GM21390 (cell line): ENCODE data around the gene FRS2.
"Not testable (repeated sequence)": the region's sequence is repeated elsewhere in the genome, so short reads cannot be mapped to it uniquely, and the experiment has no call there.

ENCODE experiments used
- ATAC-seq: cut with Tn5 transposase; IDR thresholded peaks from one replicate; pipeline ENCODE4 v1.9.1; 2021; ENCODE audit not compliant: unreplicated experiment

The FRS2 gene

DNA sequence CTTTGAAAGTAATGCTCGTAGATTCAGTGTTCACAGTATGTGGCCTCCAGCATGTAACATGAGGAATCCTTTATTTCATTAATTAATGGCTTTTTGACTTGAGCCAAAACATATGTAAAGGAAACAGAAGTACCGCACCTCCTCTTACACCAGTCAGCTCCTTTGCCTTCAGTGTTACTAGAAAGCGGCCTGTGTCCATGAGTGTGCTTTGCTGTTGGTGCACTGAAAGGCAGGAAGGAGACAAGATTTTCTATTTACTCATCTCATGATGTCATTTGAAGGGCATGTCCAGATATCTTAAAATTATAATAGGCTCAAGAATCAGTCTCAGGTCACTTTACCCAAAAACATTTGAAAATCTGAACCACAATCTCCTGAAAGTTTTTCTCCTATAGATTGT lies 105.2 kb downstream of the FRS2 start:
- ATAC-seq = no peak

DNA sequence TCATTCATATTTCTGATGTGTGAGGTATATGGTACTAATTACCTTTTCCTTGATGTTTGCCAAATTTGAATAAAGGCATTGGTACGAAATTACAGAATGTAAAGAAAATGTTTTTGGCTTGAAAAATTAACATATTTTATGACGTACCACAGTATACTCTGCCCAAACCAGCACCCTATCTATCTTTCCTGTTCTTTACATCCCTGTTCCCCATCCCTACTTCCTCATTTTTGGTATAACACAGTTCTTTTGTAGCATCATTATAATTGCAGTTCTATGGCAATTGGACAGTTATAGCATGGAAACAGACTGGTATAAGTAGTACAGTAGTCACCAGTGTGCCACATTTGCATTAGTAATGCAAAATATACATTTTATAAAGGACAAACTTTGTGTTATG lies 108.1 kb downstream of the FRS2 start:
- ATAC-seq = no peak

DNA sequence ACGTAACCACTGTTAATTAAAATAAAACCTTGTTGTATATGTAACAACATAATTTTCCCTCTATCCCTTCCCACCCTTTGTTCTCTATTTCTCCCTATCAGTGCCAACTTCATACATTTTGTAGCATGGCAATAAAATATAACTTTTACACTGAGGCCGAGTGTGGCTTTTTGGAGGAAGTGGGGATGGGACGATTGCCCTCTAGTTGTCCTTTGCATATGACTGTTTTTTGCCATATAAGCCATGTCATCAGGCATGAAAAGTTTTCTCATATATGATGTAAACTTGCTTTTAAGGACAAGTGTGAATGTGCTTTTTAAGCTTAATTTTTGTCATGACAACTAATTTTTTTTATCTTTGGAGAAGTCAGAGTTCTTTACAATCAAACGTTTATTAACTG lies 108.8 kb downstream of the FRS2 start:
- ATAC-seq = no peak

DNA sequence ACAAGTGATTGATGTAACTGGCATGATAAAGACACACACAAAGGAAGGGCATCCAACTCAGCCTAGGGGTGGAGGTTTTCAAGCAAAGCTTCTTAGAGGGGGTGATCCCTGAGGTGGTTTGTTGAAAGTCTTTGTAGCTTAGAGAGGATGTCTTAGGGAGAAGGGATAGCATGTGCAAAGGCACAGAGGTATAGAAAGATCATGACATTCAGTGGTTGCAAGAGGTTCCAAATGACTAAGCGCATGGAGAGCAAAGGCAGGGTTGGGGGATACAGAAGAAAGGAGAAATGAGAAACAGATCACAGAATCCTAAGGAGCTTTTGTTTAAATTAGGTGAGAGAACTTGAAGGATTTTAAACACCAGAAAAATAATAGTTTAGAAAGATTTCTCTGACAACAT lies 109.9 kb downstream of the FRS2 start:
- ATAC-seq = no peak

DNA sequence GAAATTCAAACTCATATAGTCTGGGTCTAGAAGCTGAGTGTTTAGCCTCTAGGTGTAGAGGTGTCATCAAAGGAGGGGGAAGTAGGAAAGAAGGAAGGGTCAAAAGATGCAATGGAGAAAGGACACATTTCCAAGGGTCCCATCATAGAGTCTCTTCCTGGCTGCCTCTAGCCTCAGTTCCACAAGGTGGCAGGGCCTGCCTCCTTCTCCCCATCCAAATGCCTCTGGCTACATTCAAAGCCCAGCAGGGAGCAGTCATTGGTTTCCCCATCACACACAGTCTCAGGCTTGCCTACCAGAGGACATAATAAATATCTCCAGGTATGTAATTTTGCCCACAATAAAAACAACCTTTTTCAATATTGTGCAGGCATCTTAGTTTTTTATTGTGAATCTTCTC lies 113.0 kb downstream of the FRS2 start:
- ATAC-seq = no peak

DNA sequence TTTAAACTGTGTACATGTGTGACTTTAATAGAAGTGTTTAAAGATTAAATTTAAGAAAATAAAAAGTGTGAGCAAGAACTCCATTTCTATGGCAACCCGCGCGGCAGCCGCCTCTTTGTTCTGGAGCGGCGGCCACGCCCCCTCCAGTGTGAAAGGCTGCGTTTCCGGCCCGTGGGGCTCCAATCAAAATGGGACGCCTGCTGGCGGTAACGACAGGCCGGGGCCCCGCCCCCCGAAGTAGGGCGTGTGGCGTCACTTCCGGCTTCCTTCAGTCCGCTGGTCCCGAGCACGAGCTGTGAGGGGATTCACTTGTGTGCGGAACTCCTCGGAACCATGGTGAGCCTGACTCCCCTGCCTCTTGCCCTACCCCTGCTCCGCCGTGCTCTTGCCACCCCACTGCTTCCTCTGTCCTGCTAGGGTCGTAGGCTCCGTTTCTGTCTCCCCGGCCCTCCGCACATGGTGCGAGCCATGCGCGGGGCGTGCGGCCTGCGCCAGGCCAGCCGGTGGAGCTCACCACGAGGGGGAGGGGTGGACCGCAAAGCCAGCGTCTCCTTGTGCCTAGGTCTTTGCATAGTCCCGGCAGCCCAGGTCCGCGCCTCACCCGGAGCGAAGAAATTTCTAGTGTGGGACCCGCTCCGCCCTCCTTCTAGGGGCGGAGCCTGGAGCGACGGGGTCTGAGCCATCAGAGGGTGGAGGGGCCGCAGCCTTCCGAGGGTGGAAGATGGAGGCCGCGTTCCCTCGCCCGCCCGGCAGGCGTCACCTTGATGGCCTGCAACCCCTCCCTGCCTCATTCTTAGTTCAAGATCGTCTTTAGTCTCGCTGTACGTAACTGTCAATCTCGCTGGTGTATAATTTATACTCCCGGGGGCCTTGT lies 115.2 kb downstream of the FRS2 start, which contains the start of gene CCT2:
Gene CCT2, plus strand, starts transcription at position 271 of the 874 bp plus-strand sequence. Its CDS starts 63 bp downstream, at position 334.
- peak; percentile 97 for ATAC-seq

DNA sequence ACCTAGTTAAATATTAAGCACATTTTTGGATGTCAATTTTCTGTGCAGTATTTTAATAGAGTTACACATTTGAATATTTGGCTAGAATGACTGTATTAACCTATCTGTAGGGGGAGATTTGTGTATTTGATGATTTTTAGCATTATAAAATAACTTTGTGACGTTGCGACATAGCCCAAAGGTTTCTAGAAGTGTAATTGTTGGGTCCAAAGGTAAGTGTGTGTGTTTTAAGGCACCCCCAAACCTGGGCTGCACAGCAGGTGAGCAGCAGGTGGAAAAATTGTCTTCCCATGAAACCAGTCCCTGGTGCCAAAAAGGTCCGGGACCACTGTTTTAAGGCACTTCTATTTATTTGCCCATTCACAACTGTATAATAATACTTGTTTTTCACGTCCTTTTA lies 118.3 kb downstream of the FRS2 start:
- ATAC-seq = no peak

DNA sequence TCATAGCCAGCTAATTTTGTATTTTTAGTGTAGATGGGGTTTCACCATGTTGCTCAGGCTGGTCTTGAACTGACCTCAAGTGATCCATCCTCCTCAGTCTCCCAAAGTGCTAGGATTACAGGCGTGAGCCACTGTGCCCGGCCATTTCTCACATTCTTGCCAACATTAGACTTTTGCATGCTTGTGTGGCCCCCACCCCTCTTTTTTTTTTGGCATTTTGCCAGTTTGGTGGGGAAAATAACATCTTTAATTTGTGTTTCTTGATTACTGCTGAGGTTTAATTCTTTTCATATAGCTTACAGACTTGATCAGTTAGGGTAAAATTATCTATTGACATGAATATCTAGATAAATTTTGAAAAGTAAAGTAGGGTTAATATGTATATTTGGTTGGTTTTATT lies 118.9 kb downstream of the FRS2 start:
- ATAC-seq = no peak

DNA sequence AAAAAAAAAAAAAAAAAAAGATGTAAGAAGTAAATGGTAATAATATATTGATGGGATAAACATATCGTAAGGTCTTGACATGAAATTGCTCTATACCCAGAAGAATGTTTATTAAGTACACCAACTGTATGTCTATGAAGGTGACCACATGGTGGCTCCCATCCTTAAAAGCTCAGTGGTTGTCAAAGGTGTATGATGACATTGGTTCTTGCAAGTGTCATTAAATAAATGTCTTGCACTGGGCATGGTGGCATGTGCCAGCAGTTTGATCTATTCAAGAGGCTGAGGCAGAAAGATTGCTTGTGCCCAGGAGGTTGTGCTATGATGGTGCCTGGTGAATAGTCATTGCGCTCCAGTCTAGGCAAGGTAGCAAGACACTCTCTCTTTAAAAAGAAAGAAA lies 125.5 kb downstream of the FRS2 start:
- no peak for ATAC-seq

DNA sequence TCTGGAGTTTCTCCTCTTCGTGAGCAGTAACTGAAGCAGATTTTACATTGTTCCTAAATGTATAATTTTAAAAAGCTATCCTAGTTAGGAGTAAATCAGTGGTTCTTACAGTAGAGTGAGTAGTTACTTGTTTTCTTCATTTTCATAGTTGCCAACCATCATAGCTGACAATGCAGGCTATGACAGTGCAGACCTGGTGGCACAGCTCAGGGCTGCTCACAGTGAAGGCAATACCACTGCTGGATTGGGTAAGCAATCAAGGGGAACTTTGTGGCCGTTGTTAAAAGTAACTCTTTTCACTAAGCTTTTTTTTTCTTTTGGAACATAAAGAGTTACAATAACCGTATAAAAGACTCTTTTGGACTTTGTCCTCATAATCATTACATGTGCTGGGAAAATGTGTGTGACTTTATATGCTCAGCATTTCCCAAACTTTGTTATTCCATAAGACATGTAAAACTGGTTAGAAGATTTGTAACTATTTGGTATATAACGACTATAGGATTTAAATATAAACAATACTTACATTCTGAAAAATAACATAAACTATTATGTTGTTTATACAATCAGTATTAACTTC lies 128.1 kb downstream of the FRS2 start:
- no peak for ATAC-seq

DNA sequence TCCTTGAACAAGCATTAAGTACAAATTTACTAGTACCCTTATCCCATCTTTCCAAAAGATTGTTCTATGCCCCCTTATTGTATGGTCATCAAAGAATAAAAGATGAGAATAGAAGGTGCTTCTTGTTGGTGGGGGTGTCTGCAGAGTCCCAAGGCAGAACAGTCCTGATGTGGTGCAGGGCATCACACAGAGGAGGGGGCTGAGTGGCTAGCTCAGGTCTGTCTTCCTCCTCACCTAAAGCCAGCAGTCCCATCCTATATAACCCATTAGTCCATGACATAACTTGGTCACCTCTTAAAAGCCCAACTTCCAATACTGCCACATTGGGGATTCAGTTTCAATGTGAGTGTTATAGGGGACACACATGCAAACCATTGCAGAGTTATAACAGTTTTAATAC lies 130.6 kb downstream of the FRS2 start:
- ATAC-seq = no peak

DNA sequence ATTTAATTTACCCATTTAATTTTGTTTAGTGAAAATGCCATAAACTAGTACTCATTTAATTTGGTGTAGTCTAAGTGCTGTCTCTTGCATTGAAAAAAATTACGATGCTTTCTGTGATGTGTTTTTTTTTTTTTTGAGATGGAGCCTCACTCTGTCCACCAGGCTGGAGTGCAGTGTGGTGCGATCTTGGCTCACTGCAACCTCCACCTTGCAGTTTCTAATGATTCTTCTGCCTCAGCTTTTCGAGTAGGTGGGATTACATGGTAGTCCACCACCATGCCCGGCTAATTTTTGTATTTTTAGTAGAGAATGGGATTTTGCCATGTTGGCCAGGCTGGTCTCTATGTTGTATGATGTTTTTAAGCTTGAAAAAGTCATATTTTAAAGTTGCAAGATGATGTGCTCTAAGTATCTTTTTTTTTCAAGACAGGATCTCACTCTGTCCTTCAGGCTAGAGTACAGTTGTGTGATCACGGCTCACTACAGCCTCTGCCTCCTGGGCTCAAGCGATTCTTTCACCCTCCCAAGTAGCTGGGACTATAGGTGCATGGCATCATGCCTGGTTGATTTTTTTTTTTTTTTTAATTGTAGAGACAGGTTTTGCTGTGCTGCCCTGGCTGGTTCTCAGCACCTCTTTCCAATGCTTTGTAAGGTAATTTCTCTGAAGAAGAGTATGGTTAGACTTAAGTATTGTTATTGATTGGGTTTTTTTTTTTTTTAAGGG lies 131.9 kb downstream of the FRS2 start:
- no peak for ATAC-seq

DNA sequence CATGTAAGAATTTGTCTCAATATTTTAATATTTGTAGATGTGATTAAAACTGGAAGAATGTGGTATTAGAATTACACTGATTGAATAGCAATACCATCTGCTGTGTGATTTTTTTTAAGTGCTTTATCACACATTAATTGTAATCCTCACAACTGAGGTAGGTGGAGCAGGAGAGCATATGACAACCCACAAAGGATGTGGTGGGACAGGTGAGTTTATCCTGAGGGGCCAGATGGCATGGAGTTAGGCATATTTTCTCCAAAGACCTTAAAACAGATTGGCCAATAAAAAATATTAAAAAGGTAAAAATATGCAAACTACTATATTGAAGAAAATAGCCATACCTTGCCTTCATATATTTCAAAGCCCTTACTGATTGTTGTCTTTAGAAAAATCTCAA lies 132.8 kb downstream of the FRS2 start:
- ATAC-seq = no peak

DNA sequence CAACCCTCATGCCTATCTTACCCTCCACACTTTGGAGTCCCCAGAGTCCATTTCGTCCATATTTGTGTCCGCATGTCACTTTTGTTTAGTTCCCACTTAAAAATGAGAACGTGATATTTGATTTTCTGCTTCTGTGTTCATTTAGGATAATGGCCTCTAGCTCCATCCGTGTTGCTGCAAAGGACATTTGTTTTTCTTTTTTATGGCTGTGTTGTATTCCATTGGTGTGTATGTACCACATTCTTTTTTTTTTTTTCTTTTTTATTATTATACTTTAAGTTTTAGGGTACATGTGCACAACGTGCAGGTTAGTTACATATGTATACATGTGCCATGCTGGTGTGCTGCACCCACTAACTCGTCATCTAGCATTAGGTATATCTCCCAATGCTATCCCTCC lies 133.4 kb downstream of the FRS2 start:
- ATAC-seq = not testable (repeated sequence)

DNA sequence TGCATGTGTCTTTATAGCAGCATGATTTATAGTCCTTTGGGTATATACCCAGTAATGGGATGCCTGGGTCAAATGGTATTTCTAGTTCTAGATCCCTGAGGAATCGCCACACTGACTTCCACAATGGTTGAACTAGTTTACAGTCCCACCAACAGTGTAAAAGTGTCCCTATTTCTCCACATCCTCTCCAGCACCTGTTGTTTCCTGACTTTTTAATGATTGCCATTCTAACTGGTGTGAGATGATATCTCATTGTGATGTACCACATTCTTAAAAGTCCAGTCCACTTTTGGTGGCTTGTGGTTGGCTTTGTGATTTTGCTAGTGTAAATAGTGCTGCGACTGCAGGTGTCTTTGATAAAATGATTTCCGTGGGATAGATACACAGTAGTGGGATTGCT lies 134.1 kb downstream of the FRS2 start:
- not testable (repeated sequence) for ATAC-seq

DNA sequence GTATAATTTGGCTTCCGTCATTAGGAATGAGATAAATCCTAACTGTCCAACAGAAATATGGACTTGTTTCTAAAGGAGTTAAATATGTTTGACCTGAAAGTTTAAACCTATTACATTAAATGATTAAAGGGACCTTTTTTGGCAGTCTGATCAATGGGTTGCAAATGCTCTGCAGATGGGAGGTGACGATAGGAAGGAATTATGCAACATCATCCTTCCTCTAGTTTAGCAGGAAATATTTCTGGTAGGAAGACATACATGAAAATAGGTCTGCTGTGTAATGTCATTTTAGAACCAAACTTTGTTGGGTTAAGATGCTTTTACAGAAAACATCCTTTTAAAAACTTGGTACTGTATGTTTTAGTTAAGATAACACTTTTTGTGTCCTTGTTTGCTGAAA lies 137.9 kb downstream of the FRS2 start:
- no peak for ATAC-seq

DNA sequence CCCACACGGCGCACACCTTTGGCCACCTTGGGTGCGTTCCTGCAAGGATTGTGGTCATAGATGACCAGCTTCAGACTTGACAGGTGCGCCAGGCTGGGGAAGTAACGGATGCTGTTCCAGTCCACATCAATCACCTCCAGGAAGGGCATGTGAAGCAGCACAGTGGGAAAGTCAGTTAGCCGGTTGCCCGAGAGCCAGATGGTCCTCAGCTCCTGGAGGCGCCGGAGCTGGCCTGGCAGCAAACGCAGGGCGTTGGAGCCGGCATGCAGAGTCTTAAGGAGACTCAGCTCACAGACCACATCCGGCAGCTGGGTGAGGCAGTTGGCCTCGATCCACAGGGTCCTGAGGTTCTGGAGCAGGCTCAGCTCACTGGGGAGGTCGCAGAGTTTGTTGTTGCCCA lies 139.9 kb downstream of the FRS2 start:
- no peak for ATAC-seq

DNA sequence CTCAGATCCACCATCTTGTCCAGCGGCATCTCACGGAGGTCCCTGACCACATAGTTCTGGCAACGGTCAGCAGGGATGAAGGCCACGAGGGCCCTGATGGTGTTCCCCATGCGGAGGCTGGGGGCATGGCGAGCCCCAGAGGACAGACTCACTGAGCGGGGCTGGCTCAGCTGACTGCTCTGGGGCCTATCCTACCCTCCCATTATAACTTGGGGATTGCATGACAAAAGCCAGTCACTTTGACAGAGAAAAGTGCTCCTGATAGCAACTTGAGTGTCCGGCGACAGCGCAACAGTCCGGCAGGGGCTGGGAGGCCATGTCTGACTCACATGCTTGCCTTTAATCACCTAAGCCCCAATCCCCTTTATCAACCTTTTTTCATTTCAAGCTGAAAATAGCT lies 140.5 kb downstream of the FRS2 start, which contains the start of gene LRRC10:
Gene LRRC10, minus strand, starts transcription at position 179 of the 400 bp plus-strand sequence. Its CDS starts 69 bp downstream, at position 110.
- no peak for ATAC-seq

DNA sequence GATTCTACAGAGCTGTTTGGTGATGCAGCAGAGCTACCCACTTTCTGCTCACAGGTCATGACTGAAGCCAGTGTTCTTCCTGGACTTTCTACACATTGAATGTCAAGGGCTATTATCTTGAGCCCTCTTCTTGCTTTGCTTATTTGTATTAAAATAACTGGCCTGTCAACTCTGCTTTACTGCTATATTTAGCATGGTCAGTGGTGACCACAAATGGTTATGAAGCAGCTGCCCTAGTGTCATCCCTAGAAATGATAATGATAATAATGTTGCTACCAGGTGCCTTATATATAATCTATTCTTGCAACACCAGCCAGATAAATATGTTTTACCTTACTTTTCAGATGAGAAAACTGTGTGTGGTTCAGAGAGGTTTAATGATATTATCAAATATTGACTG lies 143.2 kb downstream of the FRS2 start:
- ATAC-seq = no peak

DNA sequence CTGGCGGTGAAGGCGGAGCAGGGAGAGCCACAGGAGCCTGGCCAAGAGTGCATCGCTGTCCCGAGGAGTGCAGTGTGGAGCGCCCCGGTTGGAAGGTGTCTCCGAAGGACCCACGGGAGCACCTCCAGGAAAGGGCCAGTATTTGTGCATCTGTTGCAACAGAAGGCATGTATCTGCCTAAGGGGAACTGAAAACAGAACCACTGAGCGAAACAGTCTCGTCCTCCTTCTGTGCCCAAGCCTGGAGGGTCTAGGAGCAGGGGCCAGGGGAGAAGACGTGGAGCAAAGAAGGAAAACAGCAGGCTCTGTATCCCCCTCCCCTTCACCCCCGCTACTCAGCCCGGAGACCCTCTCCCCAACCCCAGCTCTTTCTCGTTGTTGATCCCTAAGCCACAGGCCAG lies 145.8 kb downstream of the FRS2 start:
- ATAC-seq = no peak

DNA sequence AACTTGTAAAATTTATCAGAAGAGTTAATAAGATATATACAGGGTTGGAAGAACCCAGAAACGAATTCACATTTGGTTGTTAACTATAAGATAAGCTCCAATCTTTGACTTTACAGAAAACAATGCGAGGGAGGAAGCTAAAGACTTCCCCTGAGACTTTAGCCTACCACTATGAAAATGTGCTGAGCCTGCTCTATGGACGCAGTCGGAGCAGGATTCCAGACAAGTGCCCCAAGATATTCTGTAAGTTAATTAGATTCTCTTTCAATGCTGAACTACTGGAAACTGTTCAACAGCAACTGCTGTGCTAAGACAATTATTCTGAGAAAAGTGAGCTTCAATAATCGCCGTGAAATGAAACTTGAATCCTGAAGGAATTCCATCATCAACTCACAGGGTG lies 148.9 kb downstream of the FRS2 start:
- no peak for ATAC-seq

DNA sequence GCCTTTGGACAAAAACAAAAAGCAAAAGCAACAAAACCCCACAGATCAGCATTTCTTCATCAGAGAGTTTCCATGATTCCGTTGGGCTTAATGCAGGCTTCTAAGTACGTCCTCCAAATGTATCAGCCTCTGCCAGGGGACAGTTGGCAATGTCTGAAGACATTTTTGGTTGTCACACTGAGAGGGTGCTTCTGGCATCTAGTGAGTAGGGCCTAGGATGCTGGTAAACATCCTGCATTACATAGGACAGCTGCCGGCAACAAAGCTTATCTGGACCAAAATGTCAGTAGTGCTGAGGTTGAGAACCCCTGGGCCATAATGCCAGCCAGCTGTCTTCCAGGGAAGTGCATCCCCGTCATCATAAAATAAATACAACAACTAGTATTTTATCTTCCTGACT lies 149.9 kb downstream of the FRS2 start:
- ATAC-seq = no peak
